Keratinocyte (primary cell): ENCODE measurements around the gene GPC1. TPM values are rescaled to one million over a fixed set of nuclear protein-coding genes. Genes with fewer than 3 reads are reported as not detected.

Source experiments
- DNase-seq: peaks from one replicate; pipeline ENCODE4 v3.0.0-alpha.2; 2011; ENCODE audit warnings: low read depth, missing footprints, low spot score
- FAIRE-seq: peaks from 2 replicates; lab custom pipeline; 2011; peaks lifted over from hg19 to GRCh38; lab: Jason Lieb, UNC
- H2AFZ ChIP-seq: 2 replicates; pipeline ENCODE4 v1.6.0; 2012; ENCODE audit warnings: low read length, control low read depth, inconsistent platforms; ENCODE audit not compliant: control insufficient read depth
- H3K27ac ChIP-seq: 2 replicates; pipeline ENCODE4 v1.5.1; 2011; ENCODE audit warnings: low read length; ENCODE audit not compliant: control insufficient read depth, insufficient read depth
- H3K27me3 ChIP-seq: 3 replicates; pipeline ENCODE4 v1.6.0; 2011; ENCODE audit warnings: low read length; ENCODE audit not compliant: control insufficient read depth, insufficient read depth; ENCODE audit errors: extremely low read depth
- H3K36me3 ChIP-seq, 2 experiments: 2 replicates in 1 of 2; 3 replicates in 1 of 2; pipeline ENCODE4 v1.5.1; 2011; ENCODE audit warnings: low read length in 2 of 2, mild to moderate bottlenecking in 1 of 2; ENCODE audit not compliant: control insufficient read depth in 2 of 2, insufficient read depth in 2 of 2; ENCODE audit errors: extremely low read depth in 1 of 2
- H3K4me1 ChIP-seq: 3 replicates; pipeline ENCODE4 v1.5.1; 2011; ENCODE audit warnings: low read length; ENCODE audit not compliant: control insufficient read depth, insufficient read depth; ENCODE audit errors: extremely low read depth
- H3K4me2 ChIP-seq: 3 replicates; pipeline ENCODE4 v1.6.0; 2011; ENCODE audit warnings: low read depth, low read length; ENCODE audit not compliant: control insufficient read depth, insufficient read depth; ENCODE audit errors: extremely low read depth
- H3K4me3 ChIP-seq, 3 experiments: fragments of 200-600 bp in 1 of 3; sonication (generic) in 1 of 3; 2 replicates in 2 of 3; 3 replicates in 1 of 3; pipeline ENCODE4 v1.5.1; 2011 to 2016; ENCODE audit warnings: low read length in 3 of 3, mild to moderate bottlenecking in 3 of 3, control low read depth in 2 of 3, inconsistent platforms in 1 of 3, low read depth in 1 of 3, mixed read lengths in 1 of 3, mixed run types in 1 of 3, moderate library complexity in 1 of 3; ENCODE audit not compliant: control insufficient read depth in 2 of 3, insufficient read depth in 2 of 3; ENCODE audit errors: extremely low read depth in 1 of 3
- H3K79me2 ChIP-seq: 2 replicates; pipeline ENCODE4 v1.6.0; 2012; ENCODE audit warnings: low read length; ENCODE audit not compliant: control insufficient read depth, insufficient read depth
- H3K9ac ChIP-seq: 3 replicates; pipeline ENCODE4 v1.6.0; 2011; ENCODE audit warnings: low read length; ENCODE audit not compliant: control insufficient read depth, insufficient read depth; ENCODE audit errors: extremely low read depth
- H3K9me1 ChIP-seq: 3 replicates; pipeline ENCODE4 v1.6.0; 2011; ENCODE audit warnings: low read length; ENCODE audit not compliant: control insufficient read depth, insufficient read depth; ENCODE audit errors: extremely low read depth
- H3K9me3 ChIP-seq: 2 replicates; pipeline ENCODE4 v1.5.1; 2012; ENCODE audit warnings: low read depth, low read length; ENCODE audit not compliant: control insufficient read depth
- H4K20me1 ChIP-seq: 3 replicates; pipeline ENCODE4 v1.6.0; 2011; ENCODE audit warnings: low read length; ENCODE audit not compliant: control insufficient read depth, insufficient read depth; ENCODE audit errors: extremely low read depth
- EZH2 ChIP-seq: IDR thresholded peaks from one replicate; pipeline ENCODE4 v1.6.1; 2012; ENCODE audit warnings: inconsistent platforms, mild to moderate bottlenecking, low read length, moderate library complexity
- dilution Hi-C: fragments of 300-500 bp; cut with MboI; formaldehyde crosslinking; loops from one replicate; pipeline ENCODE4 v1.7.0; 2020; ENCODE audit warnings: low sequenced_read_pairs; ENCODE audit not compliant: extremely low pct_ligation_motif_present
- polyA plus RNA-seq, 5 experiments: library from polyadenylated mRNA; depleted of rRNA in 3 of 5; stranded (reverse) in 3 of 5; stranded (forward) in 1 of 5; unstranded in 1 of 5; fragments of >200 nt; gene quantifications; 1 replicate in 1 of 5; 2 replicates in 3 of 5; 3 replicates in 1 of 5; pipeline versions ENCODE4 v1.2.1 to v1.2.3, GENCODE V29; 2011 to 2012; ENCODE audit warnings: missing spikeins in 2 of 5, low read depth in 1 of 5, low replicate concordance in 1 of 5
- TF ChIP-seq, protein P1 (sequence below), 3 experiments: IDR thresholded peaks in 1 of 3; conservative IDR thresholded peaks in 1 of 3; optimal IDR thresholded peaks in 1 of 3; 2 replicates in 2 of 3; 3 replicates in 1 of 3; pipeline versions ENCODE3 to v1.5.1; 2011; ENCODE audit warnings: low read length in 3 of 3, mild to moderate bottlenecking in 3 of 3, moderate library complexity in 2 of 3, control low read depth in 1 of 3, inconsistent platforms in 1 of 3; ENCODE audit not compliant: insufficient read depth in 2 of 3; ENCODE audit errors: extremely low read depth in 1 of 3

The GPC1 gene
- polyA plus RNA-seq, 1 donor (not counting 4 experiments of a cell fraction or from before 2014, with no cell fraction given): 46.6 TPM

DNA sequence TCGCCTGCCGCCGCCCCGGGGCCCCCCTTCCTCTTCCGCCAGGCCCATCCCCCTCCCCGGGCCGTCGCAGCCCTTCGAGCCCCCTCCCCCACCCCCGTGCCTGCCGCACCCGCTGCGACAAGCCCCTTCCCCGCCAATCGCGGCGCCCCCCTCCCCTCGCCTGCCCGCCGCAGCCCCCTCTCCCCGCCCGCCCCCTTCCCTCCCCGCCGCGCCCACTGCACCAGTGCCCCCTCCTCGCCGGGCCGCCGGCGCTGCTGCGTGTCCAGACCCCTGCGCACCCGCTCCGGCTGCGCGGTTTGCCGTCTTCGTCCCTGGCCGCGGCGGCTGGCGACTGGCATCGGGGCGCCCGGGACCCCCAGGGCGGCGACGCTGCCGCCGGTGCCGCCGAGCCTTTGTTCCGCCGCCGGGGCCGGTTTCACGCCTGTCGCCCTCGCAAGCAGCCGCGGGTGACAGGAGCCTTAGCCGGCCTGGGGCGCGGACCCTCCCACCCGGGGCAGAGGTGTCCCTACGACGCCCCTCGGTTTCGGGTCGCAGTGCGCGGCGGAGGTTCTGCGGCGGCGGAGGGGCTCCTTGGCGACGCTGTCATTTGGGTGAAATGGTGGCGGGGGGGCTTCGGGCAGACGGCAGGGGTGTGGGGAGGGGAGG is 18.1 kb downstream of the GPC1 start:
- FAIRE-seq (no peak), DNase-seq (no peak)
- Histone ChIP-seq H3K9ac (no peak overlapping the region), H3K4me3 (peak overlapping the region in 1 of 3 experiments; percentile 35), H2AFZ (no peak overlapping the region), H3K9me3 (no peaks in the 10 kb centered on the region), H4K20me1 (peaks cover 27% of the 10 kb centered on the region), H3K79me2 (peaks cover 37% of the 10 kb centered on the region), H3K9me1 (no peaks in the 10 kb centered on the region), H3K36me3 (peaks cover 0 to 3% of the 10 kb centered on the region in 2 experiments), H3K27ac (no peak overlapping the region), H3K4me1 (peaks cover 47% of the 10 kb centered on the region), H3K4me2 (no peak overlapping the region), H3K27me3 (peaks cover 5% of the 10 kb centered on the region)
- dilution Hi-C loops: no loop called here
- TF ChIP-seq, protein P1, sequence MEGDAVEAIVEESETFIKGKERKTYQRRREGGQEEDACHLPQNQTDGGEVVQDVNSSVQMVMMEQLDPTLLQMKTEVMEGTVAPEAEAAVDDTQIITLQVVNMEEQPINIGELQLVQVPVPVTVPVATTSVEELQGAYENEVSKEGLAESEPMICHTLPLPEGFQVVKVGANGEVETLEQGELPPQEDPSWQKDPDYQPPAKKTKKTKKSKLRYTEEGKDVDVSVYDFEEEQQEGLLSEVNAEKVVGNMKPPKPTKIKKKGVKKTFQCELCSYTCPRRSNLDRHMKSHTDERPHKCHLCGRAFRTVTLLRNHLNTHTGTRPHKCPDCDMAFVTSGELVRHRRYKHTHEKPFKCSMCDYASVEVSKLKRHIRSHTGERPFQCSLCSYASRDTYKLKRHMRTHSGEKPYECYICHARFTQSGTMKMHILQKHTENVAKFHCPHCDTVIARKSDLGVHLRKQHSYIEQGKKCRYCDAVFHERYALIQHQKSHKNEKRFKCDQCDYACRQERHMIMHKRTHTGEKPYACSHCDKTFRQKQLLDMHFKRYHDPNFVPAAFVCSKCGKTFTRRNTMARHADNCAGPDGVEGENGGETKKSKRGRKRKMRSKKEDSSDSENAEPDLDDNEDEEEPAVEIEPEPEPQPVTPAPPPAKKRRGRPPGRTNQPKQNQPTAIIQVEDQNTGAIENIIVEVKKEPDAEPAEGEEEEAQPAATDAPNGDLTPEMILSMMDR (optimal IDR thresholded peaks at IDR 0.05 in 1 of 3, IDR thresholded peaks at IDR 0.05 in 1 of 3, conservative IDR thresholded peaks at IDR 0.05 in 1 of 3; ENCODE audit: extremely low read depth in 1 of 3, insufficient read depth in 2 of 3, low read length in 3 of 3): no peak
- no peak for TF ChIP-seq EZH2

DNA sequence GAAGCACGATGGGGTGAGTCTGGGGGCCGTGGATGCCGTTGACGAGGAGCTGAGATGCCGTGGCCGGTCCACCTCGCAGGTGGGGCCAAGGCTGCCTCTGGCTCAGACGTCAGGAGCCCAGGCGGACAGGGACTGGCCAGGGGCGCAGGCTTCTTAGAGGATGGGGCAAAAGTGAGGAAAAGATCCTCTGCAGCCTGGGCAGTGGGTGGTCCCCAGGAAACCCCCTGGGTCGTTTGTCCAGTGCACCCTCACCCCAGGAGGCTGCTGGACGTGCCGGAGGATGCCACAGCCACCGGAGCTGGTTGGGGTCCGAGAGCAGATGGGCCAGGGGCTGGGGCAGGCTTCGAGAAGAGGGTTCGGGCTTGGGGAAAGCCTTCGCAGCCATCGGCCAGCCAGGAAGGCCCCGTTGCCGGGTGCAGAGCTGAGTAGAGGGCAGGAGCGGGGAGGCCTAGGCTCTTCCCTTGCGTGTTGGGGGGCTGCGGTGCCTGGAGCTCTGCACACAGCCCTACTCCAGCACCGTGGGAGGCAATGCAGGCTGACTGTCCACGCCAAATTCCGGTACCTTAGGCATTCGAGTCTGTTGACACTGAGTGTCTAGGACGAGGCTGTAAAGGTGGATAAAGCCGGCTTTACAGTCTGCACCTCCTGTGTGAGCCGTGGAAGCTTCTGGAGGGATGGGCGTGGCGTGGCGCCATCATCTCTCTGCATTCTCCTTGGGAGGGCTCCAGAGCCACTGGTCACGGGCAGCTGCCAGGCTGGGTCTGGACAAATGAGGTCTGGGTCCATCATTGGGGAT is 18.8 kb downstream of the GPC1 start:
- peaks cover 42% of the 10 kb centered on the region for H3K4me1 ChIP-seq

More for the DNA sequence above, 18.8 kb downstream of the GPC1 start:
- Histone ChIP-seq H3K27ac (no peak overlapping the region), H3K9ac (no peak overlapping the region), H2AFZ (no peak overlapping the region), H3K9me3 (no peaks in the 10 kb centered on the region), H3K4me3 (peak overlapping the region in 1 of 3 experiments; percentile 35), H4K20me1 (peaks cover 33% of the 10 kb centered on the region), H3K27me3 (peaks cover 5% of the 10 kb centered on the region), H3K36me3 (peaks cover 2 to 4% of the 10 kb centered on the region in 2 experiments), H3K4me2 (no peak overlapping the region), H3K79me2 (peaks cover 33% of the 10 kb centered on the region), H3K9me1 (no peaks in the 10 kb centered on the region)
- no peak for FAIRE-seq
- dilution Hi-C loops: no loop called here
- TF ChIP-seq, protein P1 (optimal IDR thresholded peaks at IDR 0.05 in 1 of 3, IDR thresholded peaks at IDR 0.05 in 1 of 3, conservative IDR thresholded peaks at IDR 0.05 in 1 of 3; ENCODE audit: extremely low read depth in 1 of 3, insufficient read depth in 2 of 3, low read length in 3 of 3): no peak
- TF ChIP-seq EZH2: no peak
- DNase-seq: no peak
